CD14-positive monocyte (primary cell): ENCODE measurements around the gene VSTM2B. TPM values are rescaled to one million over a fixed set of nuclear protein-coding genes. Genes with fewer than 3 reads are reported as not detected.

ENCODE experiments used
- DNase-seq, 3 donors: peaks; one replicate each; pipeline ENCODE4 v3.0.0-alpha.2; 2011 to 2022
- H2AFZ ChIP-seq: 2 replicates; pipeline ENCODE4 v1.6.0; 2012; ENCODE audit warnings: mild to moderate bottlenecking, low read depth, low read length, inconsistent platforms; ENCODE audit not compliant: insufficient read depth, poor library complexity, severe bottlenecking
- H3K27ac ChIP-seq, 2 donors: 1 replicate in 1 of 2; 2 replicates in 1 of 2; pipeline ENCODE4 v1.5.1; 2012 to 2013; ENCODE audit warnings: low read length in 2 of 2, control low read depth in 1 of 2, inconsistent platforms in 1 of 2, low read depth in 1 of 2, mild to moderate bottlenecking in 1 of 2
- H3K27me3 ChIP-seq, 2 donors: one replicate each; pipeline versions ENCODE4 v1.6.0 to v1.6.1; 2011 to 2013; ENCODE audit warnings: low read length in 2 of 2; ENCODE audit not compliant: control insufficient read depth in 2 of 2, insufficient read depth in 2 of 2
- H3K36me3 ChIP-seq, 2 donors: replicated peaks in 1 of 2; 1 replicate in 1 of 2; 2 replicates in 1 of 2; pipeline versions ENCODE4 v1.5.1 to v1.6.1; 2012 to 2013; ENCODE audit warnings: low read length in 2 of 2, control low read depth in 1 of 2, inconsistent platforms in 1 of 2, mild to moderate bottlenecking in 1 of 2; ENCODE audit not compliant: insufficient read depth in 2 of 2, control insufficient read depth in 1 of 2
- H3K4me1 ChIP-seq, 2 donors: 1 replicate in 1 of 2; 2 replicates in 1 of 2; pipeline versions ENCODE4 v1.5.1 to v1.6.1; 2012 to 2013; ENCODE audit warnings: low read length in 2 of 2, control low read depth in 1 of 2, inconsistent platforms in 1 of 2, mild to moderate bottlenecking in 1 of 2, moderate library complexity in 1 of 2; ENCODE audit not compliant: insufficient read depth in 2 of 2, control insufficient read depth in 1 of 2
- H3K4me2 ChIP-seq: replicated peaks from 2 replicates; pipeline ENCODE3; 2012; ENCODE audit warnings: low read length, moderate library complexity, mild to moderate bottlenecking; ENCODE audit not compliant: poor library complexity, severe bottlenecking; ENCODE audit errors: extremely low read depth
- H3K4me3 ChIP-seq, 3 experiments: fragments of 200-600 bp in 1 of 3; sonication (generic) in 1 of 3; replicated peaks in 1 of 3; 1 replicate in 2 of 3; 2 replicates in 1 of 3; pipeline ENCODE4 v1.5.1; 2011 to 2013; ENCODE audit warnings: low read length in 3 of 3, mild to moderate bottlenecking in 3 of 3, control low read depth in 2 of 3, low read depth in 2 of 3, inconsistent platforms in 1 of 3, moderate library complexity in 1 of 3
- H3K79me2 ChIP-seq: 2 replicates; pipeline ENCODE4 v1.6.0; 2012; ENCODE audit warnings: mild to moderate bottlenecking, control low read depth, inconsistent platforms, low read length, moderate library complexity; ENCODE audit not compliant: insufficient read depth
- H3K9ac ChIP-seq: 2 replicates; pipeline ENCODE4 v1.6.0; 2017; ENCODE audit warnings: low read length, mild to moderate bottlenecking; ENCODE audit not compliant: insufficient read depth, poor library complexity, severe bottlenecking
- H3K9me3 ChIP-seq, 2 donors: replicated peaks in 1 of 2; 1 replicate in 1 of 2; 2 replicates in 1 of 2; pipeline versions ENCODE4 v1.5.1 to v1.6.1; 2012 to 2013; ENCODE audit warnings: low read length in 2 of 2, control low read depth in 1 of 2; ENCODE audit not compliant: control insufficient read depth in 1 of 2, insufficient read depth in 1 of 2
- H4K20me1 ChIP-seq: 2 replicates; pipeline ENCODE4 v1.6.0; 2012; ENCODE audit warnings: mild to moderate bottlenecking, low read length, control low read depth, moderate library complexity; ENCODE audit not compliant: insufficient read depth
- H3K27ac Mint-ChIP-seq, 7 donors: one replicate each; pipeline ENCODE4 v1.8.0; 2020; ENCODE audit warnings: mild to moderate bottlenecking in 7 of 7, mixed read lengths in 7 of 7, moderate library complexity in 6 of 7, inconsistent platforms in 2 of 7
- H3K27me3 Mint-ChIP-seq, 3 donors: one replicate each; pipeline ENCODE4 v1.8.0; 2021 to 2022; ENCODE audit warnings: low read depth in 3 of 3, mild to moderate bottlenecking in 3 of 3, mixed read lengths in 3 of 3, moderate library complexity in 3 of 3, inconsistent platforms in 1 of 3
- H3K36me3 Mint-ChIP-seq, 2 donors: one replicate each; pipeline ENCODE4 v1.8.0; 2020; ENCODE audit warnings: mixed read lengths in 2 of 2, inconsistent platforms in 1 of 2, mild to moderate bottlenecking in 1 of 2
- H3K4me1 Mint-ChIP-seq: one replicate; pipeline ENCODE4 v1.8.0; 2020; ENCODE audit warnings: mild to moderate bottlenecking, mixed read lengths
- H3K4me3 Mint-ChIP-seq, 2 donors: one replicate each; pipeline ENCODE4 v1.8.0; 2020; ENCODE audit warnings: mild to moderate bottlenecking in 2 of 2, mixed read lengths in 2 of 2, moderate library complexity in 1 of 2
- H3K9me3 Mint-ChIP-seq, 7 donors: one replicate each; pipeline ENCODE4 v1.8.0; 2020 to 2022; ENCODE audit warnings: mixed read lengths in 7 of 7, mild to moderate bottlenecking in 6 of 7, moderate library complexity in 6 of 7, inconsistent platforms in 2 of 7
- WGBS: methylation state at CpG from one replicate; pipeline ENCODE4 v1.1.5; 2013; ENCODE audit warnings: missing lambda C conversion rate; ENCODE audit not compliant: insufficient coverage; 5-methylcytosine and 5-hydroxymethylcytosine counted together
- intact Hi-C, 2 donors: fragments of 100-400 bp; cut with micrococcal nuclease; formaldehyde crosslinking; loops; one replicate each; pipeline versions ENCODE4 v1.15.0 to v1.15.1; 2023
- polyA plus RNA-seq, 3 donors: library from polyadenylated mRNA; depleted of rRNA in 1 of 3; unstranded in 2 of 3; stranded (reverse) in 1 of 3; fragments of 300-500 nt in 2 of 3; fragments of >200 nt in 1 of 3; fragmentation: Illumina TruSeq in 2 of 3; gene quantifications; 1 replicate in 2 of 3; 2 replicates in 1 of 3; pipeline ENCODE4 v1.2.3, GENCODE V29; 2012 to 2021
- TF ChIP-seq, protein P1 (sequence below): fragments of 200-600 bp; IDR thresholded peaks from one replicate; pipeline ENCODE4 v1.8.0; 2022; ENCODE audit warnings: antibody characterized with exemption, mild to moderate bottlenecking

Gene VSTM2B
- polyA plus RNA-seq, 3 donors = not detected

GRCh38 chr19:29610213-29610573 lies 84.4 kb downstream of the VSTM2B start:
- WGBS = 86% methylated on average over 22 of the region's 22 CpGs
- no peak for DNase-seq
- H3K4me1 Mint-ChIP-seq = peaks cover 16% of the 10 kb centered on the region
- H4K20me1 ChIP-seq = no peaks in the 10 kb centered on the region
- TF ChIP-seq, protein P1, sequence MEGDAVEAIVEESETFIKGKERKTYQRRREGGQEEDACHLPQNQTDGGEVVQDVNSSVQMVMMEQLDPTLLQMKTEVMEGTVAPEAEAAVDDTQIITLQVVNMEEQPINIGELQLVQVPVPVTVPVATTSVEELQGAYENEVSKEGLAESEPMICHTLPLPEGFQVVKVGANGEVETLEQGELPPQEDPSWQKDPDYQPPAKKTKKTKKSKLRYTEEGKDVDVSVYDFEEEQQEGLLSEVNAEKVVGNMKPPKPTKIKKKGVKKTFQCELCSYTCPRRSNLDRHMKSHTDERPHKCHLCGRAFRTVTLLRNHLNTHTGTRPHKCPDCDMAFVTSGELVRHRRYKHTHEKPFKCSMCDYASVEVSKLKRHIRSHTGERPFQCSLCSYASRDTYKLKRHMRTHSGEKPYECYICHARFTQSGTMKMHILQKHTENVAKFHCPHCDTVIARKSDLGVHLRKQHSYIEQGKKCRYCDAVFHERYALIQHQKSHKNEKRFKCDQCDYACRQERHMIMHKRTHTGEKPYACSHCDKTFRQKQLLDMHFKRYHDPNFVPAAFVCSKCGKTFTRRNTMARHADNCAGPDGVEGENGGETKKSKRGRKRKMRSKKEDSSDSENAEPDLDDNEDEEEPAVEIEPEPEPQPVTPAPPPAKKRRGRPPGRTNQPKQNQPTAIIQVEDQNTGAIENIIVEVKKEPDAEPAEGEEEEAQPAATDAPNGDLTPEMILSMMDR = no peak
- intact Hi-C loops = loop anchor here (2.0 to 5.0 kb wide), 2 partner anchors 57 to 105 kb away; partner anchors contain the start of genes PLEKHF1 (in 2 of the 2) and C19orf12 (in 1 of the 2)
- peaks cover 0 to 4% (median 1%) of the 10 kb centered on the region in 3 donors for H3K27me3 Mint-ChIP-seq
- H3K36me3 Mint-ChIP-seq = peaks cover 51 to 61% of the 10 kb centered on the region in 2 donors
- H3K27me3 ChIP-seq = no peaks in the 10 kb centered on the region
- no peaks in the 10 kb centered on the region for H3K9me3 Mint-ChIP-seq
- peaks cover 49 to 68% of the 10 kb centered on the region in 2 donors for H3K36me3 ChIP-seq
- H3K4me1 ChIP-seq = peaks cover 11 to 12% of the 10 kb centered on the region in 2 donors
- H3K4me2 ChIP-seq = no peak overlapping the region
- no peak overlapping the region for H3K9ac ChIP-seq
- no peaks in the 10 kb centered on the region for H3K9me3 ChIP-seq
- H3K27ac Mint-ChIP-seq = peak overlapping the region in 1 of 7 donors; percentile 76
- no peak overlapping the region for H3K4me3 Mint-ChIP-seq
- H3K27ac ChIP-seq = peak overlapping the region in 1 of 2 donors; percentile 8
- no peak overlapping the region for H3K4me3 ChIP-seq
- H2AFZ ChIP-seq = no peak overlapping the region
- H3K79me2 ChIP-seq = peaks cover 21% of the 10 kb centered on the region

DNA sequence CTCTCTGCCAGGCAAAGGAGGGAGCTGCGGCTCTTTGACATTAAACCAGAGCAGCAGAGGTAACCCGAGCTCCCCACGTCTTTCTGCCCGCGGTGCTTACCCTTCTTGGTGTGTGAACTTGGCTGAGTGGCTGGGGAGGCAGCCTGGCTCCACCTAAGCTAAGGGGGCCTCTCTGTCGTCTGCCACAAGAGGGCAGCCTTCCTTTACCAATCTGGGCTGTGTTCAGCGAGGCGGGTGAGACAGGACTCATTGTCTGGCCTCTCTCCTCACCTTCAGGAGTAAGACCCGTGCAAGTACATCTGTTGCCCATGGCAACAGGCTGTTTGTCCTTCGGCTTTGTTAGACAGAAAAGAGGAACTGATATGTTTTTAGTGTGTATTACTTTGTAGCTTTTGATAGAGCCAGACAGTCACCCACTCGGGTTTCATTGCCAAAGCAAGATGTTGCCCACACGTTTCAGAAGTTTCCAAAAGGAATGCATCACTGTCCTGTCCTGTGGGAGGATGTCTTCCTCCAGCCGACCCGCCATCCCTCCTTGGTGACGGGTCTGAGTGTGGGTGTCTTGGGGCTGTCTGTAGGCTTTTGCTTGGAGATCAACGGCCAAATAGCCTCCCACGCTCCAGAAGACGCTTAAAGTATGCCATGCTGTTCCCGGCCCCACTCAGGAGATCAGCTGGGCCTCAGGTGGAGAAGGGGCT lies 84.9 kb downstream of the VSTM2B start:
- H3K4me3 ChIP-seq = no peak overlapping the region
- peaks cover 7 to 8% of the 10 kb centered on the region in 2 donors for H3K4me1 ChIP-seq
- no peaks in the 10 kb centered on the region for H3K9me3 ChIP-seq
- DNase-seq = peak; percentile 67 to 81 (median 73)
- H3K9ac ChIP-seq = no peak overlapping the region
- Mint-ChIP-seq H3K27ac (peak overlapping the region in 5 of 7 donors; percentile 53 to 71 (median 68)), H3K4me1 (peaks cover 13% of the 10 kb centered on the region), H3K9me3 (no peaks in the 10 kb centered on the region), H3K4me3 (no peak overlapping the region), H3K27me3 (peaks cover 0 to 4% (median 0%) of the 10 kb centered on the region in 3 donors), H3K36me3 (peaks cover 56 to 66% of the 10 kb centered on the region in 2 donors)
- peaks cover 15% of the 10 kb centered on the region for H3K79me2 ChIP-seq
- no peaks in the 10 kb centered on the region for H3K27me3 ChIP-seq
- intact Hi-C loops = loop anchor here (2.0 to 5.0 kb wide), 2 partner anchors 57 to 104 kb away; partner anchors contain the start of genes PLEKHF1 (in 2 of the 2) and C19orf12 (in 1 of the 2)
- H2AFZ ChIP-seq = no peak overlapping the region
- TF ChIP-seq, protein P1 = peak; percentile 85
- peak overlapping the region in 1 of 2 donors; percentile 44 for H3K27ac ChIP-seq
- peaks cover 54 to 74% of the 10 kb centered on the region in 2 donors for H3K36me3 ChIP-seq
- H3K4me2 ChIP-seq = no peak overlapping the region
- WGBS = 57% methylated on average over 12 of the region's 19 CpGs
- H4K20me1 ChIP-seq = no peaks in the 10 kb centered on the region
